ENCODE measurements around the gene HBZ.

HBZ gene

DNA sequence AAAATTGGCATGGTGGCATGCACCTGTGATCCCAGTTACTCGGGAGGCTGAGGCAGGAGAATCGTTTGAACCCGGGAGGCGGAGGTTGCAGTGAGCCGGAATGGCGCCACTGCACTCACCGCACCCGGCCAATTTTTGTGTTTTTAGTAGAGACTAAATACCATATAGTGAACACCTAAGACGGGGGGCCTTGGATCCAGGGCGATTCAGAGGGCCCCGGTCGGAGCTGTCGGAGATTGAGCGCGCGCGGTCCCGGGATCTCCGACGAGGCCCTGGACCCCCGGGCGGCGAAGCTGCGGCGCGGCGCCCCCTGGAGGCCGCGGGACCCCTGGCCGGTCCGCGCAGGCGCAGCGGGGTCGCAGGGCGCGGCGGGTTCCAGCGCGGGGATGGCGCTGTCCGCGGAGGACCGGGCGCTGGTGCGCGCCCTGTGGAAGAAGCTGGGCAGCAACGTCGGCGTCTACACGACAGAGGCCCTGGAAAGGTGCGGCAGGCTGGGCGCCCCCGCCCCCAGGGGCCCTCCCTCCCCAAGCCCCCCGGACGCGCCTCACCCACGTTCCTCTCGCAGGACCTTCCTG is 27.7 kb downstream of the HBZ start, which contains the start of gene HBQ1:
Gene HBQ1, plus strand, starts transcription at position 359 of the 575 bp plus-strand sequence. Its CDS starts 28 bp downstream, at position 387.
- Histone ChIP-seq H3K27ac (no peak within 1 kb of the TSS), H3K4me3 (peak within 1 kb of the TSS; percentile 63)
- TF ChIP-seq, protein P1, sequence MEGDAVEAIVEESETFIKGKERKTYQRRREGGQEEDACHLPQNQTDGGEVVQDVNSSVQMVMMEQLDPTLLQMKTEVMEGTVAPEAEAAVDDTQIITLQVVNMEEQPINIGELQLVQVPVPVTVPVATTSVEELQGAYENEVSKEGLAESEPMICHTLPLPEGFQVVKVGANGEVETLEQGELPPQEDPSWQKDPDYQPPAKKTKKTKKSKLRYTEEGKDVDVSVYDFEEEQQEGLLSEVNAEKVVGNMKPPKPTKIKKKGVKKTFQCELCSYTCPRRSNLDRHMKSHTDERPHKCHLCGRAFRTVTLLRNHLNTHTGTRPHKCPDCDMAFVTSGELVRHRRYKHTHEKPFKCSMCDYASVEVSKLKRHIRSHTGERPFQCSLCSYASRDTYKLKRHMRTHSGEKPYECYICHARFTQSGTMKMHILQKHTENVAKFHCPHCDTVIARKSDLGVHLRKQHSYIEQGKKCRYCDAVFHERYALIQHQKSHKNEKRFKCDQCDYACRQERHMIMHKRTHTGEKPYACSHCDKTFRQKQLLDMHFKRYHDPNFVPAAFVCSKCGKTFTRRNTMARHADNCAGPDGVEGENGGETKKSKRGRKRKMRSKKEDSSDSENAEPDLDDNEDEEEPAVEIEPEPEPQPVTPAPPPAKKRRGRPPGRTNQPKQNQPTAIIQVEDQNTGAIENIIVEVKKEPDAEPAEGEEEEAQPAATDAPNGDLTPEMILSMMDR (IDR thresholded peaks at IDR 0.05), result no peak
- no peak for DNase-seq (ENCODE audit: low spot score)

DNA sequence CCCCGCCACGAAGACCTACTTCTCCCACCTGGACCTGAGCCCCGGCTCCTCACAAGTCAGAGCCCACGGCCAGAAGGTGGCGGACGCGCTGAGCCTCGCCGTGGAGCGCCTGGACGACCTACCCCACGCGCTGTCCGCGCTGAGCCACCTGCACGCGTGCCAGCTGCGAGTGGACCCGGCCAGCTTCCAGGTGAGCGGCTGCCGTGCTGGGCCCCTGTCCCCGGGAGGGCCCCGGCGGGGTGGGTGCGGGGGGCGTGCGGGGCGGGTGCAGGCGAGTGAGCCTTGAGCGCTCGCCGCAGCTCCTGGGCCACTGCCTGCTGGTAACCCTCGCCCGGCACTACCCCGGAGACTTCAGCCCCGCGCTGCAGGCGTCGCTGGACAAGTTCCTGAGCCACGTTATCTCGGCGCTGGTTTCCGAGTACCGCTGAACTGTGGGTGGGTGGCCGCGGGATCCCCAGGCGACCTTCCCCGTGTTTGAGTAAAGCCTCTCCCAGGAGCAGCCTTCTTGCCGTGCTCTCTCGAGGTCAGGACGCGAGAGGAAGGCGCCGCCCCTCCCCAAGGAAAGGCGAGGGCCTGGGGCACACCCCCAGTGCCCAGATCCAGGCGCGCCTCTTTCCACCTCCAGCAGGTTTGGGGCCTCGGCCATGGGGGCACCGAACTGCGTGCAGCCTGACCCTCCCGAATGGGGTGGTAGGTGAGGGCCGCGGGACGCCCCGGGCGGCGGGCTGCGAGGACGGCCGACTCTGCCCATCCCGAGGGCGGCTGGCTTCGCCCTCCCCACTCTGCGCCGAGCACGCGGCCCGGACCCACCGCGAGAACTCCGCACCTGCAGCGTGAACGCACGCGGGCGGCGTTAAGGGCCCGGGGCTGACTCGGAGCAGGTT is 28.5 kb downstream of the HBZ start:
- Histone ChIP-seq H3K27ac (no peak overlapping the region), H3K4me3 (peak overlapping the region; percentile 63)
- TF ChIP-seq, protein P1 (IDR thresholded peaks at IDR 0.05), result no peak
- DNase-seq (ENCODE audit: low spot score), result no peak

DNA sequence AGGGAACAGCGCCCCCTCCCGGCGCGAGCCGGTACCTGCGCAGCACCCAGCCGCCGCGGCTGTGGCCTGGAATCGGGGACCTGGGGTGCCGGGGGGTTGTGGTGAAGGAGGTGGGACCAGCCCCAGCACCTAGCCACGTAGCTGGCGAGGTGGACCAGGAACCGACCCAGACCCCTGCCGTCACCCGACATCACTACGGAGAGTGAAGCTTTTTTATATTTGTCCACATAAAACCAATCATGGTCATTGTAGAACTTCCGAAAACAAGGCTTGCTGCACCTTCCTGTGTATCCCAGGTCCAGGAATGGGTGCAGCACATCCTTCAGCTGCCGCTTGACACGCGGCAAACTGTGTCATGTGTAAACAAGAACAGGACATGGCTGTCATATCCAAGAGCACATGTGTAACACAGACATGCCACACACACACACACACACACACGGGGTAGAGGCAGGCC is 29.1 kb downstream of the HBZ start:
- Histone ChIP-seq H3K27ac (no peak overlapping the region), H3K4me3 (peak overlapping the region; percentile 63)
- TF ChIP-seq, protein P1 (IDR thresholded peaks at IDR 0.05), result peak; percentile 94
- DNase-seq (ENCODE audit: low spot score), result peak; percentile 78

DNA sequence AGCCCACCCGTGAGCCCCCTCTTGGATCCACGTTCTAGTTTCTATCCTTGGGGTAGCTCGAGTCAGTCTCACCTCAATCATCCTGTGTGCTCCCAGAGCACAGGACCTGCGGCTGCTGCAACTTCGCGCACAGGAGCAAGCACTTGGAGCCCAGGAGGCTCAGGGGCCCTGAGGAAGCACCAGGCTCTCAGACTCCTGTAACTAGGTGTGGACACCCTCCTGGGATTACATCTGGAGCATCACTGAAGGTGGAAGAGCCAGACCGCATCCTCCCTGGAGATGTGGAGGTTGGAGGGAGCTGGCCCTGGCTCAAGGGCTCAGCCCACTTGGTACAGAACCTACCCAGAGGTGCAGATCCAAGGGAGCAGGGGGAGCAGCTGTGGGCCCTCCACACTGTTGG is 30.6 kb downstream of the HBZ start:
- Histone ChIP-seq H3K27ac (no peak overlapping the region), H3K4me3 (no peak overlapping the region)
- no peak for DNase-seq (ENCODE audit: low spot score)
- TF ChIP-seq, protein P1 (IDR thresholded peaks at IDR 0.05), result no peak

DNA sequence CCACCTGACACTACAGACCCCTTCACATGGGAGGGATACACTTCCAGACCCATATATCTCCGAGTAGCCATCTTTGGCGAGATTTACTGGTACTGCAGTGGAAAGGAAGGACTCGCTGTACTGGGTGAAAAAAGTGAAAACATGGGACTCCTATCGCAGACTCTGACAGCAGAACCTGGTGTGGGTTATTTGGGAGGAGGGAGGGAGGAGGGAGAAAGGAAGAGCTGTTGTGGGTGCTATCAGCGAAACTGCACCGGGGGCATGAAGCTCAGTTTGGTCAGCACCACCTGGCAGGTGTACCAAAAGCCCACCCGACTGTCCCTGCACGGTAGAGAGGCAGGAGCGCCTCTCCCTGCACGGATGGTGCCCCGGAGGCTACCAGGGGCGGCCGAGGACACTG is 32.8 kb downstream of the HBZ start:
- no peak for DNase-seq (ENCODE audit: low spot score)
- no peak overlapping the region for H3K27ac ChIP-seq
- TF ChIP-seq, protein P1 (IDR thresholded peaks at IDR 0.05), result no peak
- H3K4me3 ChIP-seq, result no peak overlapping the region

DNA sequence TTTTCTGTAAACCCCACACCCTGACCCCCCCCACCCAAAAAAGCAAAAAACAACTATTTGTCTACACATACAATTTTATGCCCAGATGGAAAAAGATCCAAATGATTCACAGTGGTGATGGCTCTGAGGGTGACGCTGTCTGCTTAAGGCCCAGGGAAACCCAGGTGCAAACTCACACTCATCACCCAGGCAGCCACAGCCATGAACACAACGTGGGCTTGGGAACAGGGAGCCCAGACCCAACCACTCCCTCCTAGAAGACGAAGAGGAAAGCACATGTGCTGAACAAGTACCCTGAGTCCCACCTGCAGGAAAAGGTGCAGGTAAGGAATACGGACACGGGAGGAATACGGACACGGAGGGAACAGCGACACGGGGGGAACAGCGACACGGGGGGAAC is 33.2 kb downstream of the HBZ start:
- TF ChIP-seq, protein P1 (IDR thresholded peaks at IDR 0.05), result no peak
- Histone ChIP-seq H3K27ac (no peak overlapping the region), H3K4me3 (no peak overlapping the region)
- DNase-seq (ENCODE audit: low spot score), result no peak
